Fibroblast of villous mesenchyme (primary cell): ENCODE results near the gene PTP4A2. TPM values are rescaled to one million over a fixed set of nuclear protein-coding genes. Genes with fewer than 3 reads are reported as not detected.
"Not testable (repeated sequence)": the region's sequence is repeated elsewhere in the genome, so short reads cannot be mapped to it uniquely, and the experiment has no call there.

Source experiments
- DNase-seq: peaks from one replicate; pipeline ENCODE4 v3.0.0-alpha.2; 2010; ENCODE audit warnings: low read depth
- H3K4me3 ChIP-seq: 2 replicates; pipeline ENCODE4 v1.5.1; 2011; ENCODE audit warnings: low read depth, mild to moderate bottlenecking, low read length
- CTCF ChIP-seq: IDR thresholded peaks from 2 replicates; pipeline ENCODE4 v1.5.1; 2012; ENCODE audit warnings: low read depth, mild to moderate bottlenecking, low read length; ENCODE audit not compliant: insufficient read depth
- total RNA-seq: library from RNA; depleted of rRNA; stranded (reverse); fragments of >200 nt; gene quantifications from 2 replicates; pipeline ENCODE4 v1.2.3, GENCODE V29; 2012

Gene PTP4A2
- total RNA-seq, 1 donor, result 503 TPM

DNA sequence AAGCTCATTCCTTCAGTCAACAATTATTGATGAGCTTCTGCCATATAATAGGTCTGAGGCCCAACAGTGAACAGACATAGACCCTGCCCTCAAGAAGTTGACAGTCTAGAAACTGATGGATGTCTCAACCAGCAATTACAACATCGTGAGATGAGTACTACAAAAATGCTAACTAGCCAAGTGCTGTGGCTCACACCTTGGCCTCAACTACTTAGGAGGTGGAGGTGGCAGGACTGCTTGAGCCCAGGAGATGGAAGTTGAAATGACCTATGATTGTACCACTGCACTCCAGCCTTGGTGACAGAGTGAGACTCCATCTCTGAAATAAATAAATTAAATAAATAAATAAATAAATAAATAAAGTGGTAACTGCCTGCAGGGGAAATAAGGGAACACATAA is 11.7 kb upstream of the PTP4A2 start:
- DNase-seq, result no peak
- no peak overlapping the region for H3K4me3 ChIP-seq
- no peak for TF ChIP-seq CTCF

GRCh38 chr1:31945677-31946076 is 7.5 kb upstream of the PTP4A2 start:
- H3K4me3 ChIP-seq, DNase-seq: not testable (repeated sequence)

DNA sequence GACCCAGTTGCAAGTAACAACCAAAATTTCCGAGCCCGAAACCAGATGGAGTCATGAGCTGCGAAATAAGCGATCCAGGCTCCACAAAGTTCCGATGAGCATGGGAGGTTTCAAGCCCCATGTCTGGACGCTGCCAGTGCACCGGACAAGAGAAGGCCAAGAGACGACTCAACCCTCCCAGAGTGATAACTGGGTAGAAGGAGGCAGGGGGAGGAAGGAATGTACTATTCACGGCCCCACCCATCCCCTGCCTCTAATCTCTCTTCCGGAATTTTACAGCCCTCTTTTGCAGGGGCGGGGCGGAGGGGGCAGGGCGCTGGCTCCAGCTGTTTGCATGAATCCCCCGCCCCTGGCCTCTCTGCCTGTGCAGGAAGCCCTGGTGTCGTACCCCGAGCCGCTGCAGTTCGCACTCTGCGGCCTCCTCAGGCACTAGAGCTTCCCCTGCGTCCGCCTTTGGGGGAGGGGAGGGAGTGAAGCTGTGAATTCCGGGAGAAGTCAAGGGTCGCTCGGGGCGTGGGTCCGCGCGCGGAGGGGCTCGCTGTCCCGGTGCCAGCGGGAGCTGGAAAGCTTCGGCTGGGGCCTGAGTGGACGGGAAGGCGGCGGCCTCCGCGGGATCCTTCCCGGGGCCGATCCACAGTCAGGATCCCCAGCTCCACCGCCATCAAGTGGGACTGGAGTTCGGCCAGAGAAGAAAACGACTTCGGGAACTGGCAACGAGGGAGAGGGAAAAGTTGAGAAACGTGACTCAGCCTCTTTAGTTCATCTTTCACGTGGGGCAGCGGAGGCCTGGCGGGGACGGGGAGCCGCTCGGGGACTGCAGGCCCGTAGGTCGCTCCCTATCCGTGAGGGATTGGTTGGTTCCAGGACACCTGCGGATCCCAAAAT is 6.3 kb upstream of the PTP4A2 start:
- peak overlapping the region; percentile 42 for H3K4me3 ChIP-seq
- DNase-seq, result peak; percentile 98
- no peak for TF ChIP-seq CTCF

DNA sequence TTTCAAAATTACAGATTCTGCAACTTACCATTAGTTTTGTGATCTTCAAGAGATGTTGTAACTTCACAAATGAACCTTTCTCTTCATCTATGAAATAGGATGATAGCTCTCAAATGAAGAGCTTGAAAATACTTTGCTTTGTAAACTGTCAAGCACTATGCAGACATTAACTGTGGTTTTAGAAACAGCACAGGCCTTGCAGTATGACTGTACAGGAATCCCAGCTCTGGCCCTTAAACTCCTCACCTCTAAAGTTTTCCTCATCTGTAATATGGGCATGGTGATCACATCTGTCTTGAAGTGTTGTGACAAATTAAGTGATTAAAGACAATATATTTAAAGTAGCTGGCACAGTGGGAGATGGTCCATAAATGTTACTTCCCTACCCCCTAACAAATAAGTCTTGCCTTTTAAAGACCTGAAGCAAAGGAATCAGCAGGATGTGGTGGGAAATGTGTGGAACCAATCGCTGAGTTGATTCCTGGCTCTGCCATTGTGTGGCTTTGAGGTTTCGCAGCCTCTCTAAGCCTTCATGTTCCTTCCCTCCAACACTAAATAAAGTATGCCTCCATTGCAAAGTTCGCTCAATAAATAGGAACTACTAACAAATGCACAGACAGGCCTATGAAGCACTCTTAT is 5.5 kb upstream of the PTP4A2 start:
- H3K4me3 ChIP-seq, result peak overlapping the region; percentile 14
- no peak for TF ChIP-seq CTCF
- peak; percentile 52 for DNase-seq

DNA sequence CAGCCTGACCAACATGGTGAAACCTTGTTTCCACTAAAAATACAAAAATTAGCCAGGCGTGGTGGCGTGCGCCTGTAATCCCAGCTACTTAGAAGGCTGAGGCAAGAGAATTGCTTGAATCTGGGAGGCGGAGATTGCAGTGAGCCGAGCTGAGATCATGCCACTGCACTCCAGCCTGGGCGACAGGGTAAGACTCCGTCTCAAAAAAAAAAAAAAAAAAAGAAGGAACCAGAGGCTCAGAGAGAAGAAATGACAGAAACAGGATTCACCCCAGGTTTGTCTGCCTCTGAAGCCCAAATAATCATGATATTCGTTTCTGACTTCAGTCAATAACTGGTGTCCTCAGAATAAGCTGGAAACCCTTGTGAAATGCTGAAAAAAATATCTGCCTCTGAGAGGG is 3.9 kb upstream of the PTP4A2 start:
- H3K4me3 ChIP-seq, DNase-seq: not testable (repeated sequence)

DNA sequence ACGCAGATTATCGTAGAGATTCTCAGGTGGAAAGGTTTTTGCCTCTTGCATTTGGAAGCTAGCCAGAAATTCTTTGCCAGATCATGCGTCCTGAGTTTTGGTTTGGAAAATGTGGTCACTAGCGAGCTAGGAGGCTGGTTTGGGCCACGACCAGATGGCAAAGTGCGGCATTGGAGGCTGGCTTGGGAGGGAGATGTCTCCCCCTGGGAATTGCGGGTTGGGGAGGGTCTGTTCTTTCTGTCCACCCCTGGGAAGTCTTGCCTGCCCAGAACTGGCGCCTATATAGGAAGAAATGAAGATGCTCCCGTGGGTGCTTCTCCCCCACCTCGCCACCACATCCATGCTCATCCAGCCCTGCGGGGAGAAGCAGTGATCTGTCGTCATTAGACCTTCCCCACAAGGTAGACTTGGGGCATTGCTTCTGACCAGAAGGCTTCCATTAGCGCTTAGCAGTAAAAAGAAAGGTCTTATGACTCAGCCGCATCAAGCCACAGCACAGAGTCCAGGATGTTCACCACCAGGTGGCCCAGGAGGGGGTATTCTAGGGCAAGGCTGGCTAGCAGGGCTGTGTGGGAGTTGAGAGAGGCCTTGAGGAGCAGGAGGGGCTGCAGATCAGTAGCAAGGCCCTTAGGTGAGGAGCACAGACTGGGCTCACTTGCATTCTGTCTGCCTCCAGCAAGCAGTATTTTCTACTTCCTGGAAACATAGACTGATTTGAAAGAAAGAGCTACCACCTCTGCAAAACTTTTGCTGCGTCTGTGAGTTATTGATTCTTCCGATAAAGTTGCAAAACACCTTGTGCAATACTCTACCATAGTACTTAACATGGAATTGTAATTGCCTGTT is 1.5 kb upstream of the PTP4A2 start:
- H3K4me3 ChIP-seq, result no peak overlapping the region
- peak; percentile 66 for TF ChIP-seq CTCF
- peak; percentile 95 for DNase-seq

DNA sequence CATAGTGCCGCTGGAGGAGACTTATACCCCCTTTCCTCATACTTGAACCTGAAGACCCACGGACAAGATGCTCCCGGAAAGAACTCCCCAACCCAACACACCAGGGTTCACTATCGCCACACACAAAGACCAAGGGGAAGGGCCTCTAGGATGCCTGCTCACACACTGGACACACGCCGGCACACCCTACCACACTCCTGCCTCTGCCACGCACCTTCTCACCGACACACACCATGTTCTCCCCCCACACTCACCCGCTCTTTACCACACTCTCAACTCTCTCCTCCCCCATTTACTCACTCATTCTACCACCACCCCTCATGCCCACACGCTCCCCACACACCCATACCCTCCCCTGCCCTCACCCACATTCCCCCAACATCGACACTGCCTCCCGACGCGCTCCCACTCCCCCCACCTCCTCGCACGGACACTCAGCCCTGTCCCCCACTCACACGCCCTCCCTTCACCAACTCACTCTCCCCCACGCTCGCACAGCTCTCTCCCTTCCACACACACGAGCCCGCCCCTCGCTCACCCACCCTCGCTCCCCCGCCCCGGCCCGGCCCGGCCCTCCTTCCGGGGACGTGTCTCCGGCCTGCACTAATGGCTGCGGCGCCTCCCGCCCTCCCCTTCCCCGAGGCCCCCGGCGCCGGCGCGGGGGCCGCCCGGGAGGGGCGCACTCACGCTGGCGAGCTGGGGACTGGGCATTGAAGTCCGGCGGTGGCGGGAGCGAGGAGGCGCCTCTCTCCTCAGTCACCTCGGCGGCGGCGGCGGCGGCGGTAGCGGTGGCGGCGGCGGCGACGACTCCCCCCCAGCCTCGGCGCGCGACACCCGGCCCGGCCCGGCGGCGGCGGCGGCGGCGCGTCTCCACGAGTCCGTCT is 626 bp downstream of the PTP4A2 start:
- DNase-seq, result peak; percentile 79
- H3K4me3 ChIP-seq, result peak overlapping the region; percentile 90

More for the DNA sequence above, 626 bp downstream of the PTP4A2 start:
- TF ChIP-seq CTCF, result no peak
